ENCODE data around the gene GSK3A.

The GSK3A gene

DNA sequence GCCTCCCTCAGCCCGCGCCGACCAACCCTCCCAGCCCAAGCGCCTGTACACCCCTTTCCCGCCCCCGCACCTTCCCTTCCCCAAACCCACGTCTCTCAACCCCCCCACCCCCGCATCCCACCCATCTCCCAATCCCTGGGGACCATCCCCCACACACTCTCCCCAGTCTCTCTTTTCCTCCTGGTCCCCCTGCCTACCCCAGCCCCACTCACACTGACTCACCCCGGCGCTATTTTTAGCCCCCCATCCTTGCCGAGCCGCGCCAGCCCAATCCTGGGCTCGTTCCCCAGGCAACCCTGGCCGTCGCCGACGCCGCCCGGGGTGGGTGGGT is 38.4 kb upstream of the GSK3A start:
- no peak for DNase-seq

GRCh38 chr19:42279902-42280814 is 37.8 kb upstream of the GSK3A start:
- DNase-seq: peak; percentile 92

- no peak for DNase-seq
Measured at GRCh38 chr19:42279155-42279901, 36.9 kb upstream of the GSK3A start.

DNA sequence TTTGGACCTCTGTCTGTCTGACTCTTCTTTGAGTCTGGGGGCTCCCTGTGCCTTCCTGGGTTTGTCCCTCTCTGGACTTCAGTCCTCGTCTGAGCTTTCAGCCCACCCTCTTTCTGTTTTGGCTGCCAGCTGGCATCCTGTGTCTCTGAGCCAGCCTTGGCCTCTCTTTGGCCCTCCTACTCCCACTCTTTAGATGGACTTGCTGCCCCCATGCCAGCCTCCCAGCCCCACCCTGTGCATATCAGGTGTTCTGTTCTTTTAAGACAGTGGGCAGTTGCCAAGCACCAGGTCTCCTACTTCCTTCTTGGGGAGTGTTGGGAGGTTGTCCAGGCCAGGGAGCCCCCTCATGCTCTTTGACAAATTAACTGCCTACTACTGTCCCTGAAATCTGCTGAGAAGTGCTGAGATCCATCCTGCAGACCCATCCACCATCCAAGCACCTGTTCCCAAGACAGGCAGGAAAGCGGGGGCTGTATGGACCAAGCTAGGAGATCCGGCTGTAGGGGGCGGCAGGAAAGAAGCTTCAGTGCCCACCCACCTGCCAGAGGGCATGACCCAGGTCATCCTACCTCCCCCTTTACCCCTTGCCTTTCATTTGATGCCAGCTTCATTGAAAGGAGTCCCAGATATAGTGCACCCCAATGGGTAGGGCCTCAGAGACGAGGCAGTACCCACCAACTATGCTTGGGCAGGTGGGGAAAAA is 36.2 kb upstream of the GSK3A start:
- no peak for DNase-seq

GRCh38 chr19:42277821-42278451 is 35.5 kb upstream of the GSK3A start:
- no peak for DNase-seq

DNA sequence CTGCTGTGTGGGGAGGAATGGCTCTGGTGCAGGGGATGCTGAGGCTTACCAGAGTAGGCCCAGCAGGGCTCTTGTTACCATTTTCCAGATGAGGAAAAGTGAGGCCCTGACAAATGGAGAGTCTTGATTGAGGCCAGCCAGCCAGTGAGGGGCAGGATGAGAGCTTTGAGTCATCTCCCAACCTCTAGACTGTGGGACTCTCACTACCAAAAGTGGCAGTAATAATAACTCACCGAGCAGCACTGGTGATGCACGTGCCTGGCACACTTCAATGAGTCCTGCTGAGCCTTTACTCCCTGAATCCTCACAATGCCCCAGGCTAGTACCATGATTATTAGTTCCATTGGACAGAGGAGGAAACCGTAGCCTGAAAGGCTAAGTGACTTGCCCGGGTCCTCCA is 34.4 kb upstream of the GSK3A start:
- DNase-seq: no peak

DNA sequence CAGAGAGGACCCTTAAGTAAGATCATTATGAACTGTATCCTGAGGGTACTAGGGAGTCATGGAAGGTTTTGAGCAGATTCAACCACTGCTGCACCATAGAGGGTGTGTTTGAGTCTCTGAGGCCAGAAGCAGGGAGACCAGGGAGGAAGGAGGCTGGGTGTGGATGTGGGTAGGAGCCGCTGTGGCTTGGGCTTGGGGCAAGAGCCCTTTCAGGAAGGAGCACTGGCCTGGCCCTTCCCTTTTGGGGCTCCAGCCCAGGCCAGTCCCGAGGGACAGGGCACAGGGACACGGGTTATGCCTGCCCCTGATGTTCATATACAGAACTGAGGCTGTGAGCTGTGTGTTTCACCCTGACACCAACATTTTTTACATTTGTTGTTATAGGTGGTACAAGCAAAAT is 33.9 kb upstream of the GSK3A start:
- DNase-seq: no peak

DNA sequence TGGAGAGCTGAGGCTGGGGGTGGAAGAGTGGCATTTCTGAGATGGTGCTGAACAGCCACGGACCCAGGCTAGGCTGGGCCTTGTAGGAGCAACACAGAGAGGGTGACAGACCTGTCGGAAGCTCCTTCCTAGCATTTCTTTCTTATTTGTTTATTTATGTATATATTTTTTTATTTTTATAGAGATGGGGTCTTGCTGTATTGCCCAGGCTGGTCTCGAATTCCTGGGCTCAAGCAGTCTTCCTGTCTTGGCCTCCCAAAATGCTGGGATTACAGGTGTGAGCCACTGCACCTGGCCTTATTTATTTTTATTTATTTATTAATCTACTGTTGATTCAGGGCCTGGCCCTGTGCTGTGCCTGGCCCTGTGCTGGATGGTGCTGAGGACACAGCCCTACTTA is 33.1 kb upstream of the GSK3A start:
- no peak for DNase-seq

DNA sequence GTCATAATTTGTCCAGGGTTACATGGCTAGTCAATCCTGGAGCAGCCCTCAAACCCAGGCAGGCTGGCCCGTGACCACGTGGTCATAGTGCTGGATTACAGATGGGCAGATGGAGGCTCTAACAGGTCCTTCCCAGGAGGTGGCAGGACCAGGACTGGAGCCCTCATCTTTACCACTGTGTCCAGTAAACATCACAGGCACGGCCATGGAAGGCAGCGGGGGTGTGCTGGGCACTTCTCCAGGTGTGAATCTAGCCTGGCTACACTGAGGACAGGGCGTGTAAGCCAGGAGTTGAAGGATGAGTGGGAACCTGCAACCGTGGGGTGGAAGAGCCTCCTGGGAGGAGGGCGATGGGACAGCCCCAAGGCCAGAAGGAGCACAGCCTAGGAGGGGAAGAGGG is 32.7 kb upstream of the GSK3A start:
- no peak for DNase-seq

DNA sequence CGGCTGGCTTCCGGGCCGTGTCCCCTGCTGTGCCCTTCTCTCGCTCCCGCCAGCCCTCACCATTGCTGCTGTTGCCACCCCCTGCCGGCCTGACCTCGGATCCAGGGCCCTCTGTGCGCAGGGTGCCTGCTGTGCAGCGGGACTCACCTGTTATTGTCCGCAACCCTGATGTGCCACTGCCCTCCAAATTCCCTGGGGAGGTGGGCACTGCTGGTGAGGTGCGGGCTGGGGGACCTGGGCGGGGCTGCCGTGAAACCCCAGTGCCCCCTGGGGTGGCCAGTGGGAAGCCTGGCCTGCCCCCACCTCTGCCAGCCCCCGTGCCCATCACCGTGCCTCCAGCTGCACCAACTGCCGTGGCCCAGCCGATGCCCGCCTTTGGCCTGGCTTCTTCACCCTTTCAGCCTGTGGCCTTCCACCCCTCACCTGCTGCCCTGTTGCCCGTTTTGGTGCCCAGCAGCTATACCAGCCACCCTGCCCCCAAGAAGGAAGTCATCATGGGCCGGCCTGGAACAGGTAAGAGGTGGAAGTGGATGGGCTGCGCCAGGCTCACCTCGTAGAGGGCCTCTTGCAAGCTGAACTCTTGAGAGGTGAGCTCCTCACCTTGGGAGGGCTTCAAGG is 31.8 kb upstream of the GSK3A start:
- no peak for DNase-seq

GRCh38 chr19:42273407-42274064 is 31.1 kb upstream of the GSK3A start:
- DNase-seq: no peak

- no peak for DNase-seq
Measured at GRCh38 chr19:42272989-42273406, 30.6 kb upstream of the GSK3A start.

DNA sequence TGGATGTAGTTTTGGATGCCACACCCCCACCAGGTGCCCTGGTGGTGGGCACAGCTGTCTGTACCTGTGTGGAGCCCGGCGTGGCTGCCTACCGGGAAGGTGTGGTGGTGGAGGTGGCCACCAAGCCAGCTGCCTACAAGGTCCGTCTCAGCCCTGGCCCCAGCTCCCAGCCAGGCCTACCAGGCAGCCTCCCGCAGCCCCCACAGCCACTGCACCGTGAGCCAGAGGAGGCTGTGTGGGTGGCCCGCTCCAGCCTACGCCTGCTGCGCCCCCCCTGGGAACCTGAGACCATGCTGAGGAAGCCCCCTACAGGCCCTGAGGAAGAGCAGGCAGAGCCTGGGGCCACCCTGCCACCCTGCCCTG is 30.1 kb upstream of the GSK3A start:
- no peak for DNase-seq

GRCh38 chr19:42271861-42272534 is 29.6 kb upstream of the GSK3A start:
- DNase-seq: no peak

DNA sequence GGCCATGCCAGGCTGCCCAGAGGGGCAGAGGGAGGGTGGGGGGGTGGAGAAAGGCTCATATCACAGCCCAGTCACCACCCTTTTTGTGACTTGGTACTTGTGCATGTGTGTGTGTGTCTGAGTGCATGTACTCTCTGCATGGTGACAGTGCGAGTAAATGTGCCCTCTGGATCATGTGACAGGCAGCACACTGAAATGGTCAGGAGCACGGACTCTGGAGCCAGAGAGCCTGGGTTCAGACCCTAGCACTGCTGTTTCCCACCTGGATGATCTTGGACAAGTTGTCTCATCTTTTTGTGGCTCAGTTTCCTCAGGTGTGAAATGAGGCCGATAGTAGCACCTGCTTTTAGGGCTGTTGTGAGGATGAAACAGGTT is 28.6 kb upstream of the GSK3A start:
- no peak for DNase-seq

- DNase-seq: peak; percentile 87
Measured at GRCh38 chr19:42270346-42271044, 28.1 kb upstream of the GSK3A start.

- DNase-seq: peak; percentile 56
Measured at GRCh38 chr19:42269478-42270345, 27.3 kb upstream of the GSK3A start.

DNA sequence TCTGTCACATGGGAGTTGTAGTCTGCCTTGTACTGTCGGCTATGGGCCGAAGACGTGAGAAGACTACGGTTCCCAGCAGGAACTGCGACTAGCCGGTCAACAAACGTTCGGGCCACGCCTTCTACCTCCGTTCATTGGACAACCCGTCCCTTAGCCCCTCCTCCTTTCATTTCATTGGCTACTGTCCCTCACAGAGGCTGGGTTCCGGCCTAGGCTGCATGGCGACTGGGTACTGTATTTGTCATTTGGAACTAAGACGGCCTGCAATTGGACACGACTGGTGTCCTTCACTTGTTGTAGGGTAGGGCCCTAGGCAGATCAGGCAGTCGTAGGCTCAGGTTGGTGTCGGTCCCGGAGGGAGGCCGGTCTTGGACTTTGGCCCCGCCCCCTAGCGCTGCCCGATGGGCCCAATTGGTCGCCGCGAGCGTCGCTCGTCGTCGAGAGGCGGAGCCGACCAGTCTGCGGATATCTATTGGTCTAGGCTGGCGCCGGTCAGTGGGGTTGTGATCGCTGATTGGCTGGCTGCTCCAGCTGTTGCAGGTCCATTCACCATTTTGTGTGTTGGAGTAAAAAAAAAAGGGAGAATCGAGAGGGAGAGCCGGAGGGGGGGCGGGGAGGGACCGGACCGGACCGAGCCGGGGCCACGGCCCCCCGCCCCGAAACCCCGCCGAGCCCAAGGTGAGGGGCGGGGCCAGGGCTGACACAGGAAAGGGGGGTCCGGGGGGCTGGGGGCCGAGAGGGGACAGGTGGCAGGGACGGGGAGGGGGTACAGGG is 26.5 kb upstream of the GSK3A start, which contains the start of gene CIC:
Gene CIC (plus strand): TSS at position 549 of the 774 bp plus-strand sequence. CDS start 2,532 bp downstream, outside the sequence.
- DNase-seq: peak; percentile 100

GRCh38 chr19:42268142-42268703 is 25.8 kb upstream of the GSK3A start:
- peak; percentile 100 for DNase-seq
